Fibroblast of skin of left biceps (primary cell): ENCODE measurements around the gene FBXO27.
A peak's percentile ranks its signal among the peaks of the same experiment; 100 is the strongest.
"Not testable (repeated sequence)": the region's sequence is repeated elsewhere in the genome, so short reads cannot be mapped to it uniquely, and the experiment has no call there.

Experiments used
- DNase-seq, 2 experiments: peaks; one replicate each; pipeline ENCODE4 v3.0.0-alpha.2; 2013; ENCODE audit warnings: low read depth in 2 of 2

FBXO27 gene

DNA sequence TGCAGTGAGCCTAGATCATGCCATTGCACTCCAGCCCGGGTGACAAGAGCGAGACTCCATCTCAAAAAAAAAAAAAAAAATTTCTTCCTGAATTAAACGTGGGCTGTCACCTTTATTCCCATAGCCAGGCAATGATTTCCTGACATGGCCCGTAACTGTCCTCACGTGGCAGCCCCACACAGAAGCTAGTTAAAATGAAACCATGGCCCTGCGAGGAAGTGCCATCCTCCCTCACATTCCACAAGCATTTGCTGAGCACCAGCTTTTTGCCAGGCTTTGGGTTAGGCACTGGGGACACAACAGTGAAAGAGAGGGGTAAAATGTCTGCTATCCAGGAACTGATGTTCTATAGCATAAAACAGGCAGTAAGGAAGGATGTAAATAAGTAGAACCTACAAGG is 13.2 kb upstream of the FBXO27 start:
- DNase-seq, result no peak

DNA sequence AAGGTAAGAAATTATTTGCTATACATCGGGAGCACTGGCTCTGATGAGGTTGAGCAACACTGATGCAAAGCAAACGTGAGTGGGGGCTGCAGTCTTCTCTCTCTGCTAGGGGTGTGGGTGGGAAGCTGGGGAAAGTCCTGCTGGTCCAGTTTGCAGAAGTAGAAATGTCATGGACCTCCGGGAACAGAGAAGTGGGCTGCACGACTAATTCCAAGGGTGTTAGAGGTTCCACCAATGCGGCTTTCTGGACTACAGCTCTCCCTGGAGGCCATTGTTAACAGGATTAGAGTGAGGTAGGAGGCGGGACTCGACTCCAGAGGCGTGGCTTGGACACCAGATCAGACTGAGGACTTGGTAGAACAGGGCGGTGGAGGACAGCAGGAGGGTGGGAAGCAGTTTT is 5.7 kb upstream of the FBXO27 start:
- DNase-seq, result no peak

DNA sequence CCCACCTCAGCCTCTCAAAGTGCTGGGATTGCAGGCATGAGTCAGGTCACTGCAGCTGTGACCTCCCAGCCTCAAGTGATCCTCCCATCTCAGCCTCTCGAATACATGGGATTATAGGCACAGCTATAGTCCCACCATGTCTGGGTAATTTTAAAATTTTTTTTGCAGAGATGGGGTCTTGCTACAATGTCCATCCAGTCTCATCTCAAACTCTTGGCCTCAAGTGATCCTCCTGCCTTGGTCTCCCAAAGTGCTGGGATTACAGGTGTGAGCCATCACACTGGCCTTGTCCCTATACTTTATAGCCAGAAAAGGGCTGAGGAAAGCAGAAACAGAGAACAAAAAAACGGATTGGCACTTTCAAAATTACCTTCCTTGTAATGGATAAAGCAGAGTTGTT is 4.8 kb upstream of the FBXO27 start:
- DNase-seq, result no peak

DNA sequence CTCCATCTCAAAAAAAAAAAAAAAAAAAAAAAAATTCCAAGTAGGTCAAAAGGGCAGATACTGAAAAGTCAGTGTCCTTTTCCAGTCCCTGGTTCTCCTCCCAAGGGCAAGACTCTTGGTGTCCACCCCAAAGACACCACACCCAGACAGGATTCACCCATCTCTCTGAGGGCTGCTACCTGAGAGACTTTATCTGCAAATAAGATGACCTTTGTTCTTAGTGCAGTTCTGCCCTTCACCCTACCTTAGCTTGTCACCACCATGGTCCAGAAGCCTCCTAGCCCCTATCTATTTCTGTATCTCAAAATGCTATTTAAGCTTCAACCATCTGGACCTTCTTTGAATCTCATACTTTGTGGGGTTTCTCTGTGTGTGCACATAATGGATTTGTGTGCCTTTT is 4.2 kb upstream of the FBXO27 start:
- DNase-seq, result no peak

DNA sequence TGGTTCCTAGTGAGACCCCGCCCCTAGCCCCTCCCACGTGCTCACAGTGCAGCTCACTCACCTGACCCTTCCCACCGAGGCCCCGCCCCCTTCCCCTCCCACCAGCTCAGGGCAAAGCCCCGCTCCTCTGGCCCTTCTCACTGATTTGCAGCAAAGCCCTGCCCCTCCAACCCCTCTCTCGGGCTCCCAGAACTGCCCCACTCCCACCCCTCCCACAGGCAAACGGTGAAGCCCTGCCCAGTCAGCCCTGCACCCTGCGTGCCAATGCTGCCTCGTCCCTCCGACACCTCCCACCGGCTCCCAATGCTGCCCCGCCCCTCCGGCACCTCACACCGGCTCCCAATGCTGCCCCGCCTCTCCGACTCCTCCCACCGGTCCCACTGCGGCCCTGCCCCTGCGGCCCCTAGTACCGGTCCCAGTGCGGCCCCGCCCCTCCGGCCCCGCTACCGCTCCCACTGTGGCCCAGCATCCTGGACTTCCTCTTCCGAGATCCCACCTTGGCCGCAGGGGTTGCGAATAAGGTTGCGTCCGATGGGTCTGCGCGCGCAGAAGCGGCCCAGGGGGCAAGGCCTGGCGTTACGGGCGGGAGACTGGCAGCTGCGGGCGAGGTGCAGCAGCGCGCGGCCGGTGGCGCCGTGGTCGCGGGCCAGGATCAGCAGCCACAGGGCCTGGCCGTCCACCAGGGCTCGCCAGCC is 834 bp downstream of the FBXO27 start:
- DNase-seq, result peak; percentile 13 to 23

DNA sequence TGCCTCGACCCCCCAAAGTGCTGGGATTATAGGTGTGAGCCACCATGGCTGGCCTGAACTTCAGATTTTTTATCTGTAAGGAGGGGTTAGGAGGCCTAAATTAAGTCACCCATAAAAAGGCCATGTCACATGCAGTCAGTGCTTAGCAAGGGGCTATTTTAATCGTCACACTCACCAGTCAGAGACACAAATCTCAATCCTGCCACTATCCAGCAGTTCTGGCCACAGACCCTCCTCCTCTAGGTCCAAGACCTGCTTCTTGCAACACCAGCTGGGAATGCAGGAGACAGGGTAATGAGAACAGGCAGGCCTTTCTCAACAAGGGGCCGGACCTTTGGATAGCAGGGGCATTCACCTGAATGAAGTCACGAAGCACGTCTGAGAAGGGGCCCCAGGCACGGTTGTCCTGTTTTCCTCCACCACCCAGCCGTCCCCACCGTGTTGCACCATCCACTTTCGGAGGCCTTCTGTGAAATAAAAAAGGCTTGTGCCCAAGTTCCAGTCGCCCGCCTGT is 1.4 kb downstream of the FBXO27 start:
- DNase-seq, result no peak

DNA sequence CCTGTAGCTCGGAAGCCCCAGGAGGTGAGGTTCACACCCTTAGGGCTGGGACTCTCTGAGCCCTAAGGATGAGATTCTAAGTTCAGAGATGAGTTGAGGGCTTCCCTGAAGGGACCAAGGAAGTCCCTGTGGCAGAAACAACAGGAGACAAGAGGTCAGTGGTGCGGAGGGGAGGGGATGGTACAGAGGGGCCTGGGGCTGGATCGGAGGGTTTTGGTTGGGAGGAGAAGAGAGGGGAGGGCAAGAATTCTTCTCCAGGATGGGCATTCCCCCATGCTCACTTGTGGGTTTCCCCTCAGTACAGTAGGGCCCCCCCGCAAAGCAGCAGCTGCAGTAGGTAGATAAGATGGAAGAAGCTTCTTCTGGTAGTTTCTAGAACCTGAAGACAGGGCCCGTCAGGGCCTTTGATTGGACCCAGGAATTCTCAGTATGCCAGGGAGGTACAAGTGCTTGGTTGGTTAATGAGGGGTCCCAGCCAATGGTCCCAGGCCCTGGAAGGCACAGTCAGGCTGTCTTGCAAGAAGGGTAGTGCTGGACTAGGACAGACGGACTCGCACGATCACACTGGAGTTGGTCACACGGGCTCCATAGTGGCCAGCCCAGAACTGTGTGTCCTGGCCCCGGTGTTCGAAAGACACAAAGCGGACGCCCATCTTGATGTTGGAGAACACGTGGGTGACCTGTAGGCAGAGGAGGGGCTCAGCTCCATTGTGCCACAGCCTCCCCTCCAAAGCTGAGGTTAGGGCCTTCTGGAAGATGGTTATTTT is 7.3 kb downstream of the FBXO27 start:
- DNase-seq, result no peak

DNA sequence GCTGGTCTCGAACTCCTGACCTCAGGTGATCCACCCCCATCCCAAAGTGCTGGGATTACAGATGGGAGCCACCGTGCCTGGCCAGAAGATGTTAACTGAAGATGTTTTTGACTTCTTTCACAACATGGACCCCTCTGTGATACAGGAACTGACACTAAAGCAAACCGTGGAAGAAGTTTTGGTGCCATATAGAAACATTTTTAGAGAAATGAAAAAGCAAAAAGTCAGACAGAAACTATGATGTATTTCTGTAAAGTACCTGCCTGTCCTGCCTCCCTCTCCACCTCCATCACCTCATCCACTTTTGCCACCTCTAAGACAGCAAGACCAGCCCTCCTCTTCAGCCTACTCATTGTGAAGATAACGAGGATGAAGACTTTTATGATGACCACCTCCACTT is 11.3 kb downstream of the FBXO27 start:
- DNase-seq, result no peak

DNA sequence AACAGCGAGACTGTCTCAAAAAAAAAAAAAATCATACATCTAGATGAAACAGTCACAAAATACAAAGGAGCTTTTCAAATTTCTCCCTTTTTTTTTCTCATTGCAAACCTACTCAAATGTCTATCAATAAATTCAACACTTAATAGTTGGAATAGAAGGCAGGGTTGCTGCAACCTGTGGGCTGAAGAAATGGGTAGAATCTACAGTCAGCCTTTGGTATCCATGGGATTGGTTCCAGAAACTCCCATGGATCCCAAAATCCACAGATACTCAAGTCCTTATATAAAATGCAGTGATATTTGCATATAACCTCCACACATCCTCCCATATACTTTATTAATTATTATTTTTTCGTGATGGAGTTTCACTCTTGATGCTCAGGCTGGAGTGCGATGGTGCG is 14.7 kb downstream of the FBXO27 start:
- DNase-seq, result no peak

DNA sequence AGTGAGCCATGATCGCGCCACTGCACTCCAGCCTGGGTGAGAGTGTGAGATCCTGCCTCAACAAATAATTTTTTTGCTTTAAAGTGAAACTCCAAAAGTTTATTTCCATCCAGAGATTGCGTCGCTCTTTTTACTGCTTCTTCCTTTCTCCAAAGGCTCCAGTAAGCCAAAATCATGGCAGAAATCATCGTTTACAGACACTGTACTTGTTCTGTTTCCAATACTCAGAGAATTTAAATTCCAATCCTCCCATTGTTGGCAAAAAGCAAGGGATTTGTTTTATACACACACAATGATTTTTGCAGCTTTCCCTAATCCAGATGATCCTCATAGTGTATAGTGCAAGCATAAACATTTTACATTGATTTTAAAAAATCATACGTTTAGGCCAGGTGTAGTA is 15.3 kb downstream of the FBXO27 start:
- no peak for DNase-seq

DNA sequence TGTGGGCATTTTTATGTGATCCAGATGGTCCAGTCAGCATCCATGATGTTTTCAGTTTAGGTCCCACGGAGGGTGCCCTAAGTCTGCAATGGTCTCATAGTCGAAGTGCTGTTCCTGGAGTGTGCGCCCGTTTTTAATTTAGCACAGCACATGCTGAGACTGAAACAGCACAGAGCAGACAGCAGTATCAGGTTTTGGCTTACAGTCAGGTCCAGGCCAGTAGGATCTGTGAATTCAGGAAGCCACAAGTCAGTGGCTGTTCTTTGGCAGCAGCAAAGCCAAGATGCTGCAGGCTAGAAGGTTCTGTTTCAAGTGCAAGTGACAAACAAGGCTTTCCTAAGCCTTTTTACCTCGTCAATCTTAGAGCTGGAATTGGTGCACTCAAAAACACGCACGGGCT is 18.3 kb downstream of the FBXO27 start:
- no peak for DNase-seq

DNA sequence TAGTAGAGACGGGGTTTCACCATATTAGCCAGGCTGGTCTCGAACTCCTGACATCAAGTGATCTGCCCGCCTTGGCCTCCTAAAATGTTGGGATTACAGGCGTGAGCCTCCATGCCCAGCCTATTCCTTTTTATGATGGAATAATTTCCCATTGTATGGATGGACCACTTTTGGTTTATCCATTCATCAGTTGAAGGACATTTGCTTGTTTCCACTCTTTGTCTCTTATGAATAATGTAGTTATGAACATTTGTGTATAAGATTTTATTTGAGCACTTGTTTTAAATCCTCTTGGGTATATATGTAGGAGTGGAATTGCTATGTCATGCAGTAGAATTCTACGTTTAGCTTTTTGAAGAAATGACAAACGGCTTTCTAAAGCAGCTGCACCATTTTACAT is 23.3 kb downstream of the FBXO27 start:
- no peak for DNase-seq

DNA sequence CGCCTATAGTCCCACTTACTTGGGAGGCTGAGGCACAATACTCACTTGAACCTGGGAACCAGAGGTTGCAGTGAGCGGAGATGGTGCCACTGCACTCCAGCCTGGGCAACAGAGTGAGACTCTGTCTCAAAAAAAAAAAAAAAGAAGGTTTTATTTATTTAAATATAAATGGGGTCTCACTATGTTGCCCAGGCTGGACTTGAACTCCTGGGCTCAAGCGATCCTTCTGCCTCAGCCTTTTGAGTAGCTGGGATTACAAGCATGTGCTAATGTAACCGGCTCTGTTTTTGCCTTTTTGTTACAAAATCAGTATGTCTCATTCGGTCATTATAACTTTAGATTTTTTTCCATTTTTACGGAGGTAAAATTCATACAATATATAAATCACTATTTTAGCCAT is 24.2 kb downstream of the FBXO27 start:
- DNase-seq, result no peak

DNA sequence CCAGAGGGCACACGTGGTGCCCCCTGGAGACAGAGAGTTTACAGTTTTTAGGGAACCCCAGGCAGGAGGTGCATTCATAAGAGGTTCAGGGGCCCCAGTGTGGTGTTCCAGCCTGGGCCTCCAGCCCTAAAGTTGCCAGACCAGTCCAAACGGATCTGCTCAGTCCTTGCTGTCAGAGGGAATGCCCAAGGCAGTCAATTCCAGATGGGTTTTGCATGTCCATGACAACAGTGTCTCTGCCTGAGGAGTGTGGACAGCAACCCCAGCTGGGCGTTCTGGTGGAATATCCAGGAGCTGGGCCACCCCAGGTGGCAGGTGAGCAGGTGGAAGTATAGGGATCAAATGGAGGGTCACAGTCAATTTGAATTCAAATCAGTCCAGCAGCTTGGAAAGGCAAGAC is 25.3 kb downstream of the FBXO27 start:
- DNase-seq, result no peak

DNA sequence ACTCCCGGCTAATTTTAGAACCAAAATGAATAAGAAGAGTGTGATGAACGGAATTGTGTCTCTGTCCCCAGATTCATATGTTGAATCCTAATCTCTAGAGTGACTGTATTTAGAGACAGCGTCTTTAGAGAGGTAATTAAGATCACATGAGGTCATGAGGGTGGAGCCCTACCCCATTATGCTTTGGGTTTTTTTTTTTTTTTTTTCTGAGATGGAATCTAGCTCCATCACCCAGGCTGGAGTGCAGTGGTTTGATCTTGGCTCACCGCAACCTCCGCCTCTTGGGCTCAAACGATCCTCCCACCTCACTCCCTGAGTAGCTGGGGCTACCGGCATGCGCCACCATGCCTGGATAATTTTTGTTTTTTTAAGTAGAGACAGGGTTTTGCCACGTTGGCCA is 27.9 kb downstream of the FBXO27 start:
- DNase-seq, result no peak

DNA sequence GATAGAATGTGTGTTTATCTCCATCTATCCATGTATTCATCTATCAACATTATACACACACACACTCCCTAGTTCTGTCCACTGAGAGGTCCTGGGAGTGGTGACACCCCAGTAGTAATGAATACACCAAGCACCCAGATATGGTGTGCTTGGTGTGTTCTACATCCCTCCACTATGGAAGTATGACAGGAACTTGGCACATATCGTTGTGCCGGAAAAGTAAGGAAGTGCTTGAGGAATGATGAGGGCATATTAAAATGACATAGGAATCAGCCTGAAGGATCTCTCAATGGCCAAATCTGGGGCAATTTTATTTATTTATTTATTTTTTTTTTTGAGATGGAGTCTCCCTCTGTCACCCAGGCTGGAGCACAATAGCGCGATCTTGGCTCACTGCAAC is 28.6 kb downstream of the FBXO27 start:
- no peak for DNase-seq

DNA sequence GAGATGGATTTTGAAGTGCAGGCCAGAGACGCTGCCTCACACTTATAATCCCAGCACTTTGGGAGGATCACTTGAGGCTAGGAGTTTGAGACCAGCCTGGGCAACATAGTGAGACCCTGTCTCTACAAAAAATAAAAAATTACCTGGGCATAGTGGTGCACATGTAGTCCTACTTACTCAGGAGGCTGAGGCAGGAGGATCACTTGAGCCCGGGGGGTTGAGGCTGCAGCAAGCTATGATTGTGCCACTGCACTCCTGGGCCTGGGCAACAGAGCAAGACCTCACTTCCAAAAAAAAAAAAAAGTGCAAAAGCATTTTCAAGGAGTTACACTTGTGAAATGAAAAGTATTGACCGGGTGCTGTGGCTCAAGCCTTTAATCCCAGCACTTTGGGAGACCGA is 29.2 kb downstream of the FBXO27 start:
- DNase-seq, result no peak

DNA sequence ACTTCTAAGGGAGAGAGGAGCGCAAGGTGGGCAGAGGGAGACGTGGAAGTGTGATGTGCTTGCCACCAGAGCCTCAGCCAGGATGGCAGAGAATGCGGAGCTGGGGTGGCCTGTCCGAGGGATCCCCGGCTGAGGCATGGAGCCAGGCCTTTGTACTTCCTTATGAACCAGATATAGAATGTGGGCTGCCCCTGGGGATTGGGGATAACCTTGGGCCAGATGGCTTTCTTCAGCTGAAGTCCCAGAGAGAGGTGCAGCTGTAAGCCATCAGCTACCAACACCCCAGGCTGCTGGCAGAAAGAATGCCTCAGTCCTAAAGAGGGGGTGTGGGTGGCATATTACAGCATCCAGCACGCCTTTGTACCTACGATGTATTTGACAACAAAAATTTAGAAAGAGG is 31.3 kb downstream of the FBXO27 start:
- no peak for DNase-seq

DNA sequence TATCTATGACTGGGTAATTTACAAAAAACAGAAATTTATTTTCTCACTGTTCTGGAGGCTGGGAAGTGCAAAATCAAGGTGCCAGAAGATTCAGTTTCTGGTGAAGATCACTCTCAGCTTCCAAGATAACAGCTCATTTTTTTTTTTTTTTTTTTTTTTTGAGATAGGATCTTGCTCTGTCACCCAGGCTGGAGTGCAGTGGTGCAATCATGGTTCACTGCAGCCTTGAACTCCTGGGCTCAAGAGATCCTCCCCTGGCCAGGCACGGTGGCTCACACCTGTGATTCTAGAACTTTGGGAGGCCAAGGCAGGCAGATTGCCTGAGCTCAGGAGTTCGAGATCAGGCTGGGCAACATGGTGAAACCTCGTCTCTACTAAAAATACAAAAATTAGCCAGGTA is 34.8 kb downstream of the FBXO27 start:
- not testable (repeated sequence) for DNase-seq

DNA sequence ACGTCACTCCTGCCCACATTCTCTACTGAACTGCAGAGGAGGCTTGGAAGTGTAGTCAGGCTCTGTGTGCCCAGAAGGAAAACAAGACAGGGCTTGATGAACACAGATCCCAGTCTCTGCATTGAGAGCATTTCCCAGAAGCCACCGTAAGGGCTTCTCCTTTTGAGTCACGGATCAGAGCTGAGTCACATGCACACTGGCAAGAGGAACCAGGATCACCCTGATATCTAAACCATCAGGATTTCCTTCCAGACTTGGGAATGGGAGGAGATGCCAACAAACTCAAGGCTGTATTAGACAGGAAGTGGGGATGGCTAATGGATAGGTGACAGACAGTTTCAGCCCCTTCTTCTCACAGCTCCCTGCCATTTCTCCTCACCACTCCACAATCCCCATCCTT is 39.1 kb downstream of the FBXO27 start:
- no peak for DNase-seq

DNA sequence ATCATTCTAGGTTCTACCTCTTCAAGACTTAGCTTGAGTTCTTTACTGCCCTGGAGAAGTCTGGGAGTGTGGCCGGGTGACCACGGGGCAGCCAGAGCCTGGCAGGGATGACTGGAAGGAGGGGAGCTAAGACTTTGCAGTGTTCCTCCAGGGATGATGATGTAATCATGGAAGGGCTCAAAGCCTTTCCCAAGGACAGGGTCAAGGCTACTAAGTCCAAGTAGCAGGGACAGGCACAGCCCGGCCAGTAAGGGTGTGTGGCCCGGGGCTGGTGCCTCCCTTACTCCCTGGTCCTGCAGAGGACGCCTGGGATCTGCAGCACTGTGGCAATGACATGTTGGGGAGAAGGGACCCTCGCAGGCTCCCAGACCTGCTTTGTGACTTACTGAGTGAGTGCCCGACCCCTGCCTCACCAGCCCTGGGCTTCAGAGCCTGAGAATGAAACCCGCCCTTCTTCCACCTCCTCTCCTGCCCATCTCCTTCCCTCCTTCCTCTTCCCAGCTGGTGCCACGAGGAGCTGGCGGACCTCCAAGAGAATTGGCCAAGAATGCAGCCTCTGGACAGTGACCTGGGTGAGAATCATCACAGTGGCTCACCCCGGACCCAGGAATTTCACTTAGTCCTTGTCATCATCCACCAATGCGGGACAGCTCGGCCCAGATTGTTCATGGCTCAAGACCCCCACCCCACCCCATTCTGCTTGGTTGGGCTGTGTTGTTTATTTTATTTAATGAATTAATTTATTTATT is 41.2 kb downstream of the FBXO27 start:
- DNase-seq, result no peak

DNA sequence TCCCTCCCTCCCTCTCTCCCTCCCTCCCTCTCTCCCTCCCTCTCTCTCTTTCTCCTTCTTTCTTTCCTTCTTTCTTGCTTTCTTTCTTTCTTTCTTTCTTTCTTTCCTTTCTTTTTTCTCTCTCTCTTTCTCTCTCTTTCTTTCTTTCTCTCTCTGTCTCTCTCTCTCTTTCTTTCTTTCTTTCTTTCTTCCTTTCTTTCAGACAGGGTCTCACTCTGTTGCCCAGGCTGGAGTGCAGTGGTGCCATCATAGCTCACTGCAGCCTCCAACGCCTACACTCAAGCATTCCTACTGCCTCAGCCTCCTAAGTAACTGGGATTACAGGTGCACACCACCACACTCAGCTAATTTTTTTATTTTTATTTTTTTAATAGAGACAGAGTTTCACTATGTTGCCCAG is 42.7 kb downstream of the FBXO27 start:
- not testable (repeated sequence) for DNase-seq
